H1 (cell line): ENCODE data around the gene CCNB3. TPM values are rescaled to one million over a fixed set of nuclear protein-coding genes. Genes with fewer than 3 reads are reported as not detected.
A peak's percentile ranks its signal among the peaks of the same experiment; 100 is the strongest.

Source experiments
- CTCF ChIA-PET: fragments of 300-600 bp; sonication (Branson Sonifier 250); formaldehyde crosslinking; loops from one replicate; lab custom pipeline; 2021; ENCODE audit not compliant: partially characterized antibody; lab: Charles Lee
- POLR2A ChIA-PET: fragments of 300-600 bp; sonication (Branson Sonifier 250); formaldehyde crosslinking; loops from one replicate; lab custom pipeline; 2021; ENCODE audit warnings: inconsistent platforms; ENCODE audit not compliant: partially characterized antibody; lab: Charles Lee
- DNase-seq, 2 experiments: peaks; one replicate each; pipeline versions ENCODE4 v3.0.0 to v3.0.0-alpha.2; 2010 to 2022; ENCODE audit warnings: low spot score in 2 of 2, low read depth in 1 of 2, mixed read lengths in 1 of 2
- FAIRE-seq: peaks from 2 replicates; lab custom pipeline; 2011; peaks lifted over from hg19 to GRCh38; lab: Jason Lieb, UNC
- H2AFZ ChIP-seq: 2 replicates; pipeline ENCODE4 v1.8.1; 2012; ENCODE audit warnings: low read length, inconsistent platforms
- H2AK5ac ChIP-seq: 2 replicates; pipeline ENCODE4 v1.6.1; 2013; ENCODE audit warnings: low read depth, low read length
- H2BK120ac ChIP-seq: replicated peaks from 2 replicates; pipeline ENCODE3; 2013; ENCODE audit warnings: low read depth, low read length, inconsistent platforms
- H2BK12ac ChIP-seq: 2 replicates; pipeline ENCODE4 v1.6.1; 2013; ENCODE audit warnings: low read depth, low read length
- H2BK15ac ChIP-seq: 2 replicates; pipeline ENCODE4 v1.6.1; 2013; ENCODE audit warnings: low read length
- H2BK20ac ChIP-seq: 2 replicates; pipeline ENCODE4 v1.6.1; 2013; ENCODE audit warnings: low read length
- H2BK5ac ChIP-seq: 2 replicates; pipeline ENCODE4 v1.6.1; 2013; ENCODE audit warnings: low read depth, low read length
- H3K14ac ChIP-seq: 2 replicates; pipeline ENCODE4 v1.6.1; 2013; ENCODE audit warnings: inconsistent platforms; ENCODE audit not compliant: insufficient read length
- H3K18ac ChIP-seq: 2 replicates; pipeline ENCODE4 v1.6.1; 2013; ENCODE audit warnings: low read length; ENCODE audit errors: extremely low read depth
- H3K23ac ChIP-seq: 2 replicates; pipeline ENCODE4 v1.6.1; 2013; ENCODE audit warnings: inconsistent platforms; ENCODE audit not compliant: insufficient read length
- H3K23me2 ChIP-seq: 2 replicates; pipeline ENCODE4 v1.6.1; 2013; ENCODE audit warnings: low read depth, low read length
- H3K27ac ChIP-seq: 2 replicates; pipeline ENCODE4 v1.6.1; 2011; ENCODE audit warnings: low read depth, low read length, inconsistent platforms
- H3K27me3 ChIP-seq, 4 experiments: replicated peaks in 1 of 4; 1 replicate in 1 of 4; 2 replicates in 3 of 4; pipeline versions ENCODE4 v1.6.1 to v1.8.1; 2011 to 2013; ENCODE audit warnings: low read length in 3 of 4, mild to moderate bottlenecking in 3 of 4, inconsistent platforms in 2 of 4, mixed read lengths in 2 of 4, moderate library complexity in 1 of 4; ENCODE audit not compliant: control insufficient read depth in 3 of 4, insufficient read depth in 3 of 4; ENCODE audit errors: extremely low read depth in 1 of 4
- H3K36me3 ChIP-seq, 4 experiments: 2 replicates each; pipeline versions ENCODE4 v1.6.1 to v1.8.1; 2011 to 2013; ENCODE audit warnings: mild to moderate bottlenecking in 4 of 4, low read length in 3 of 4, moderate library complexity in 2 of 4, control low read depth in 1 of 4, inconsistent platforms in 1 of 4; ENCODE audit not compliant: insufficient read depth in 4 of 4, control insufficient read depth in 2 of 4
- H3K4ac ChIP-seq: replicated peaks from 2 replicates; pipeline ENCODE3; 2013; ENCODE audit warnings: low read length, low read depth, mixed read lengths, inconsistent platforms; ENCODE audit not compliant: insufficient read length
- H3K4me1 ChIP-seq, 4 experiments: replicated peaks in 1 of 4; 1 replicate in 1 of 4; 2 replicates in 3 of 4; pipeline versions ENCODE4 v1.6.1 to v1.8.1; 2011 to 2013; ENCODE audit warnings: low read length in 3 of 4, inconsistent platforms in 2 of 4, mixed read lengths in 1 of 4; ENCODE audit not compliant: insufficient read depth in 4 of 4, control insufficient read depth in 3 of 4
- H3K4me2 ChIP-seq, 2 experiments: 2 replicates each; pipeline versions ENCODE4 v1.6.1 to v1.8.1; 2011 to 2013; ENCODE audit warnings: low read depth in 2 of 2, low read length in 2 of 2, control low read depth in 1 of 2, inconsistent platforms in 1 of 2, mild to moderate bottlenecking in 1 of 2; ENCODE audit not compliant: insufficient read depth in 1 of 2
- H3K4me3 ChIP-seq, 4 experiments: fragments of 200-600, 300-600 bp in 1 of 4; sonication (generic), shearing (Covaris generic), sonication (Bioruptor Twin) in 1 of 4; 2 replicates each; pipeline versions ENCODE4 v1.5.1 to v1.8.1; 2011 to 2016; ENCODE audit warnings: low read length in 4 of 4, low read depth in 3 of 4, control low read depth in 2 of 4, inconsistent platforms in 2 of 4, mild to moderate bottlenecking in 2 of 4, mixed read lengths in 1 of 4, moderate library complexity in 1 of 4; ENCODE audit not compliant: insufficient read depth in 2 of 4; ENCODE audit errors: extremely low read depth in 1 of 4
- H3K56ac ChIP-seq: replicated peaks from 2 replicates; pipeline ENCODE3; 2013; ENCODE audit warnings: low read depth, mild to moderate bottlenecking, mixed read lengths, low read length, inconsistent platforms; ENCODE audit not compliant: insufficient read length
- H3K79me1 ChIP-seq: 2 replicates; pipeline ENCODE4 v1.6.1; 2013; ENCODE audit warnings: low read depth, low read length, control low read depth
- H3K79me2 ChIP-seq, 2 experiments: 2 replicates each; pipeline versions ENCODE4 v1.6.1 to v1.8.1; 2012 to 2013; ENCODE audit warnings: low read length in 2 of 2, mild to moderate bottlenecking in 2 of 2, inconsistent platforms in 1 of 2; ENCODE audit not compliant: insufficient read depth in 2 of 2, control insufficient read depth in 1 of 2
- H3K9ac ChIP-seq, 4 experiments: replicated peaks in 1 of 4; 1 replicate in 1 of 4; 2 replicates in 3 of 4; pipeline versions ENCODE4 v1.6.1 to v1.8.1; 2011 to 2013; ENCODE audit warnings: low read depth in 3 of 4, low read length in 3 of 4, control low read depth in 2 of 4, mild to moderate bottlenecking in 2 of 4, moderate library complexity in 2 of 4, inconsistent platforms in 1 of 4; ENCODE audit errors: extremely low read depth in 1 of 4
- H3K9me3 ChIP-seq, 2 experiments: 2 replicates each; pipeline versions ENCODE4 v1.6.1 to v1.8.1; 2012 to 2013; ENCODE audit warnings: mild to moderate bottlenecking in 2 of 2, moderate library complexity in 2 of 2, control low read depth in 1 of 2, inconsistent platforms in 1 of 2, low read depth in 1 of 2, low read length in 1 of 2, mixed read lengths in 1 of 2; ENCODE audit not compliant: insufficient read depth in 2 of 2
- H4K20me1 ChIP-seq, 2 experiments: replicated peaks in 1 of 2; 2 replicates each; pipeline versions ENCODE3 to v1.8.1; 2011 to 2013; ENCODE audit warnings: inconsistent platforms in 2 of 2, low read length in 2 of 2, mild to moderate bottlenecking in 1 of 2; ENCODE audit not compliant: insufficient read depth in 2 of 2, control insufficient read depth in 1 of 2
- H4K5ac ChIP-seq: 2 replicates; pipeline ENCODE4 v1.6.1; 2013; ENCODE audit warnings: low read length, low read depth, mixed read lengths, inconsistent platforms; ENCODE audit not compliant: insufficient read length
- H4K8ac ChIP-seq: 2 replicates; pipeline ENCODE4 v1.8.0; 2013; ENCODE audit warnings: mild to moderate bottlenecking, moderate library complexity, low read length, inconsistent platforms; ENCODE audit not compliant: insufficient read depth; ENCODE audit errors: extremely low read depth
- H4K91ac ChIP-seq: replicated peaks from 2 replicates; pipeline ENCODE3; 2013; ENCODE audit warnings: low read length, mixed read lengths, inconsistent platforms; ENCODE audit not compliant: insufficient read length
- CBX8 ChIP-seq: fragments of 300-800, 300-1000 bp; sonication (generic); IDR thresholded peaks from 2 replicates; pipeline ENCODE4 v1.7.1; 2016; ENCODE audit warnings: low read depth, low read length, borderline replicate concordance
- RAD21 ChIP-seq, 2 experiments: IDR thresholded peaks in 1 of 2; conservative IDR thresholded peaks in 1 of 2; 2 replicates each; pipeline ENCODE4 v1.6.1; 2011; ENCODE audit warnings: low read depth in 2 of 2, low read length in 2 of 2, improper control_type of control experiment in 1 of 2, inconsistent platforms in 1 of 2, mild to moderate bottlenecking in 1 of 2, moderate library complexity in 1 of 2
- WGBS, 2 experiments: shearing (Covaris generic) in 1 of 2; methylation state at CpG; one replicate each; pipeline versions ENCODE4 v1.1.6 to v1.1.7; 2013 to 2015; ENCODE audit warnings: low lambda C conversion rate in 2 of 2, mixed read lengths in 2 of 2, inconsistent platforms in 1 of 2, low coverage in 1 of 2, missing lambda C conversion rate in 1 of 2; ENCODE audit not compliant: insufficient replicate concordance in 2 of 2, insufficient coverage in 1 of 2, insufficient read length in 1 of 2; ENCODE audit errors: extremely low coverage in 1 of 2, missing lambda C conversion rate in 1 of 2; 5-methylcytosine and 5-hydroxymethylcytosine counted together
- polyA plus RNA-seq, 7 experiments: library from polyadenylated mRNA; depleted of rRNA in 3 of 7; stranded (reverse) in 5 of 7; unstranded in 2 of 7; fragments of >200 nt in 5 of 7; fragments of 200-250 nt in 2 of 7; gene quantifications; 1 replicate in 5 of 7; 2 replicates in 1 of 7; 4 replicates in 1 of 7; pipeline versions ENCODE4 v1.2.1 to v1.2.3, GENCODE V29; 2011 to 2013; ENCODE audit warnings: missing spikeins in 2 of 7, mixed read lengths in 2 of 7
- total RNA-seq: library from RNA; stranded (reverse); fragmentation: NEBNext Ultra II Directional; extraction: Animal tissue kit (Norgen Biotek cat#: 25700); gene quantifications from 2 replicates; pipeline ENCODE4 v1.2.1, GENCODE V29; 2021
- TF ChIP-seq, protein P1 (sequence below), 3 experiments: IDR thresholded peaks; 1 replicate in 2 of 3; 2 replicates in 1 of 3; pipeline versions ENCODE4 v1.5.1 to v1.6.1; 2011; ENCODE audit warnings: low read length in 3 of 3, mild to moderate bottlenecking in 3 of 3, inconsistent platforms in 2 of 3, low read depth in 1 of 3, moderate library complexity in 1 of 3; ENCODE audit not compliant: insufficient read depth in 1 of 3; ENCODE audit errors: control extremely low read depth in 1 of 3

CCNB3 gene
- total and polyA plus RNA-seq, 2 of the 8 experiments (the other 6 are each of a cell fraction or from before 2014, with no cell fraction given) = 0.09 to 0.30 TPM

DNA sequence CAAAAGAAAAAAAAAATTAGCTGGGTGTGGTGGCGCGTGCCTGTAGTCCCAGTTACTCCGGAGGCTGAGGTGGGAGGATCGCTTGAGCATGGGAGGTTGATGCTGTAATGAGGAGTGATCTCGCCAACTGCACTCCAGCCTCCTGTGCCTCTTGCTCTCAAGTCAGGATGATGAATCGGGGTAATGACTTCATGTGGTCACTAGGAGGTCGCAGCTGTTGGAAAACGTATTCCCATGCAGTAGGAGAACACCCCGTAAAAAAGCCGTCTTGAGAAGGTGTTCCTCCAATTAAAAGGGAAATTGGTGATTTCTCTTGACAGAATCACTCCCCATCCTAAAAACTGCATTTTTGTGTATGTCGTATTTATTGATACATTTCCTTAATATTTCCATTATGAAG, 2.2 kb downstream of the CCNB3 start:
- H3K36me3 ChIP-seq = no peaks in the 10 kb centered on the region
- WGBS, 2 experiments = 88% methylated on average over 11 of the region's 11 CpGs; no CpG with 5 or more reads in 1 of the 2 experiments
- peak; percentile 36 for FAIRE-seq
- no peak overlapping the region for H3K4me3 ChIP-seq
- DNase-seq = no peak
- H2BK20ac ChIP-seq = no peak overlapping the region
- no peak overlapping the region for H4K8ac ChIP-seq
- TF ChIP-seq, protein P1, sequence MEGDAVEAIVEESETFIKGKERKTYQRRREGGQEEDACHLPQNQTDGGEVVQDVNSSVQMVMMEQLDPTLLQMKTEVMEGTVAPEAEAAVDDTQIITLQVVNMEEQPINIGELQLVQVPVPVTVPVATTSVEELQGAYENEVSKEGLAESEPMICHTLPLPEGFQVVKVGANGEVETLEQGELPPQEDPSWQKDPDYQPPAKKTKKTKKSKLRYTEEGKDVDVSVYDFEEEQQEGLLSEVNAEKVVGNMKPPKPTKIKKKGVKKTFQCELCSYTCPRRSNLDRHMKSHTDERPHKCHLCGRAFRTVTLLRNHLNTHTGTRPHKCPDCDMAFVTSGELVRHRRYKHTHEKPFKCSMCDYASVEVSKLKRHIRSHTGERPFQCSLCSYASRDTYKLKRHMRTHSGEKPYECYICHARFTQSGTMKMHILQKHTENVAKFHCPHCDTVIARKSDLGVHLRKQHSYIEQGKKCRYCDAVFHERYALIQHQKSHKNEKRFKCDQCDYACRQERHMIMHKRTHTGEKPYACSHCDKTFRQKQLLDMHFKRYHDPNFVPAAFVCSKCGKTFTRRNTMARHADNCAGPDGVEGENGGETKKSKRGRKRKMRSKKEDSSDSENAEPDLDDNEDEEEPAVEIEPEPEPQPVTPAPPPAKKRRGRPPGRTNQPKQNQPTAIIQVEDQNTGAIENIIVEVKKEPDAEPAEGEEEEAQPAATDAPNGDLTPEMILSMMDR (IDR thresholded peaks at IDR 0.05; ENCODE audit: control extremely low read depth in 1 of 3, insufficient read depth in 1 of 3, low read depth in 1 of 3, low read length in 3 of 3) = peak in 1 of 3 experiments; percentile 16; a peak in 1 of 4 replicates
- TF ChIP-seq RAD21 (IDR thresholded peaks at IDR 0.05 in 1 of 2, conservative IDR thresholded peaks at IDR 0.05 in 1 of 2; ENCODE audit: low read depth in 2 of 2, low read length in 2 of 2) (peak; percentile 8 to 17; a peak in 1 of 4 replicates), CBX8 (no peak)
- POLR2A ChIA-PET = no interaction called here
- no peak overlapping the region for H3K4ac ChIP-seq
- no peak overlapping the region for H2BK15ac ChIP-seq
- no peak overlapping the region for H3K27ac ChIP-seq
- H3K9ac ChIP-seq = no peak overlapping the region
- no peak overlapping the region for H2AFZ ChIP-seq
- no peaks in the 10 kb centered on the region for H3K9me3 ChIP-seq
- no peak overlapping the region for H3K23ac ChIP-seq
- H3K14ac ChIP-seq = no peak overlapping the region
- H2BK12ac ChIP-seq = no peak overlapping the region
- H2AK5ac ChIP-seq = no peak overlapping the region
- no peak overlapping the region for H2BK5ac ChIP-seq
- no peaks in the 10 kb centered on the region for H3K23me2 ChIP-seq
- H4K91ac ChIP-seq = no peak overlapping the region
- no peaks in the 10 kb centered on the region for H3K79me2 ChIP-seq
- H3K4me2 ChIP-seq = no peak overlapping the region
- peaks cover 0 to 4% (median 1%) of the 10 kb centered on the region in 4 experiments; a peak in 4 of 7 replicates for H3K4me1 ChIP-seq
- no peaks in the 10 kb centered on the region for H3K79me1 ChIP-seq
- H3K56ac ChIP-seq = no peak overlapping the region
- CTCF ChIA-PET = interaction anchor here (1.0 to 5.9 kb wide), 8 partner anchors 16 to 322 kb away, joined by 3 to 76 read pairs (median 8); no protein-coding TSS in a partner anchor
- H3K27me3 ChIP-seq = no peaks in the 10 kb centered on the region
- no peak overlapping the region for H4K5ac ChIP-seq
- H4K20me1 ChIP-seq = no peaks in the 10 kb centered on the region
- no peak overlapping the region for H3K18ac ChIP-seq
- no peak overlapping the region for H2BK120ac ChIP-seq
